ENCODE data around the gene HTR4. TPM values are rescaled to one million over a fixed set of nuclear protein-coding genes. Genes with fewer than 3 reads are reported as not detected.

HTR4 gene
- total RNA-seq, 1 donor from 2014 or later, result 0.22 TPM

Other genes starting within 250 kb of the HTR4 start
- 5.5 TPM for gene ADRB2, start 172.1 kb upstream of the HTR4 start, total RNA-seq